Keratinocyte (primary cell): ENCODE measurements around the gene NAA40. TPM values are rescaled to one million over a fixed set of nuclear protein-coding genes. Genes with fewer than 3 reads are reported as not detected.

Experiments used
- DNase-seq: peaks from one replicate; pipeline ENCODE4 v3.0.0-alpha.2; 2011; ENCODE audit warnings: low read depth, missing footprints, low spot score
- FAIRE-seq: peaks from 2 replicates; lab custom pipeline; 2011; peaks lifted over from hg19 to GRCh38; lab: Jason Lieb, UNC
- H2AFZ ChIP-seq: 2 replicates; pipeline ENCODE4 v1.6.0; 2012; ENCODE audit warnings: low read length, control low read depth, inconsistent platforms; ENCODE audit not compliant: control insufficient read depth
- H3K27ac ChIP-seq: 2 replicates; pipeline ENCODE4 v1.5.1; 2011; ENCODE audit warnings: low read length; ENCODE audit not compliant: control insufficient read depth, insufficient read depth
- H3K27me3 ChIP-seq: 3 replicates; pipeline ENCODE4 v1.6.0; 2011; ENCODE audit warnings: low read length; ENCODE audit not compliant: control insufficient read depth, insufficient read depth; ENCODE audit errors: extremely low read depth
- H3K36me3 ChIP-seq, 2 experiments: 2 replicates in 1 of 2; 3 replicates in 1 of 2; pipeline ENCODE4 v1.5.1; 2011; ENCODE audit warnings: low read length in 2 of 2, mild to moderate bottlenecking in 1 of 2; ENCODE audit not compliant: control insufficient read depth in 2 of 2, insufficient read depth in 2 of 2; ENCODE audit errors: extremely low read depth in 1 of 2
- H3K4me1 ChIP-seq: 3 replicates; pipeline ENCODE4 v1.5.1; 2011; ENCODE audit warnings: low read length; ENCODE audit not compliant: control insufficient read depth, insufficient read depth; ENCODE audit errors: extremely low read depth
- H3K4me2 ChIP-seq: 3 replicates; pipeline ENCODE4 v1.6.0; 2011; ENCODE audit warnings: low read depth, low read length; ENCODE audit not compliant: control insufficient read depth, insufficient read depth; ENCODE audit errors: extremely low read depth
- H3K4me3 ChIP-seq, 3 experiments: fragments of 200-600 bp in 1 of 3; sonication (generic) in 1 of 3; 2 replicates in 2 of 3; 3 replicates in 1 of 3; pipeline ENCODE4 v1.5.1; 2011 to 2016; ENCODE audit warnings: low read length in 3 of 3, mild to moderate bottlenecking in 3 of 3, control low read depth in 2 of 3, inconsistent platforms in 1 of 3, low read depth in 1 of 3, mixed read lengths in 1 of 3, mixed run types in 1 of 3, moderate library complexity in 1 of 3; ENCODE audit not compliant: control insufficient read depth in 2 of 3, insufficient read depth in 2 of 3; ENCODE audit errors: extremely low read depth in 1 of 3
- H3K79me2 ChIP-seq: 2 replicates; pipeline ENCODE4 v1.6.0; 2012; ENCODE audit warnings: low read length; ENCODE audit not compliant: control insufficient read depth, insufficient read depth
- H3K9ac ChIP-seq: 3 replicates; pipeline ENCODE4 v1.6.0; 2011; ENCODE audit warnings: low read length; ENCODE audit not compliant: control insufficient read depth, insufficient read depth; ENCODE audit errors: extremely low read depth
- H3K9me1 ChIP-seq: 3 replicates; pipeline ENCODE4 v1.6.0; 2011; ENCODE audit warnings: low read length; ENCODE audit not compliant: control insufficient read depth, insufficient read depth; ENCODE audit errors: extremely low read depth
- H3K9me3 ChIP-seq: 2 replicates; pipeline ENCODE4 v1.5.1; 2012; ENCODE audit warnings: low read depth, low read length; ENCODE audit not compliant: control insufficient read depth
- H4K20me1 ChIP-seq: 3 replicates; pipeline ENCODE4 v1.6.0; 2011; ENCODE audit warnings: low read length; ENCODE audit not compliant: control insufficient read depth, insufficient read depth; ENCODE audit errors: extremely low read depth
- EZH2 ChIP-seq: IDR thresholded peaks from one replicate; pipeline ENCODE4 v1.6.1; 2012; ENCODE audit warnings: inconsistent platforms, mild to moderate bottlenecking, low read length, moderate library complexity
- dilution Hi-C: fragments of 300-500 bp; cut with MboI; formaldehyde crosslinking; loops from one replicate; pipeline ENCODE4 v1.7.0; 2020; ENCODE audit warnings: low sequenced_read_pairs; ENCODE audit not compliant: extremely low pct_ligation_motif_present
- polyA plus RNA-seq, 5 experiments: library from polyadenylated mRNA; depleted of rRNA in 3 of 5; stranded (reverse) in 3 of 5; stranded (forward) in 1 of 5; unstranded in 1 of 5; fragments of >200 nt; gene quantifications; 1 replicate in 1 of 5; 2 replicates in 3 of 5; 3 replicates in 1 of 5; pipeline versions ENCODE4 v1.2.1 to v1.2.3, GENCODE V29; 2011 to 2012; ENCODE audit warnings: missing spikeins in 2 of 5, low read depth in 1 of 5, low replicate concordance in 1 of 5
- TF ChIP-seq, protein P1 (sequence below), 3 experiments: IDR thresholded peaks in 1 of 3; conservative IDR thresholded peaks in 1 of 3; optimal IDR thresholded peaks in 1 of 3; 2 replicates in 2 of 3; 3 replicates in 1 of 3; pipeline versions ENCODE3 to v1.5.1; 2011; ENCODE audit warnings: low read length in 3 of 3, mild to moderate bottlenecking in 3 of 3, moderate library complexity in 2 of 3, control low read depth in 1 of 3, inconsistent platforms in 1 of 3; ENCODE audit not compliant: insufficient read depth in 2 of 3; ENCODE audit errors: extremely low read depth in 1 of 3

Gene NAA40
- polyA plus RNA-seq, 1 donor (not counting 4 experiments of a cell fraction or from before 2014, with no cell fraction given) = 13.5 TPM

DNA sequence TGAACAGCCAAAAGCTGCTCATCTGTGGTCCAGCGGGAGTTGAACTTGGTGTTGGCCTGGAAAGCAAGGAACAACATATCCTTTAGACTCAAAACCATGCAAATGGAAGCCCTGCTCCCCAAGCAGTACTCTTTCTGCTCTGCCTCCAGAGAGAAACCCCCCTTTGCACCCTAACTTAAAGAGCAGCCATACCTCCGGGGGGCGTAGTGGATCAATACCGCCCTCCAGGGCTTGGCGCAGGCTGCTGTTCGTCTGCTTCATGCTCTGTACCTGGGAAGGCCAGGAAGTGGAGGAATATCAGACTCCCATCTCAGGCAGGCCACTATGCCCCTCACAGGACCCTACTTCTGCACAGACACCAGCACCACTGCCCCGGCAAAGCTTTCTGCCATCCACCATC, 26.1 kb upstream of the NAA40 start:
- no peak overlapping the region for H3K27ac ChIP-seq
- no peak overlapping the region for H3K4me3 ChIP-seq
- dilution Hi-C loops = no loop called here
- H4K20me1 ChIP-seq = no peaks in the 10 kb centered on the region
- H3K79me2 ChIP-seq = no peaks in the 10 kb centered on the region
- peaks cover 9% of the 10 kb centered on the region for H3K27me3 ChIP-seq
- H3K4me2 ChIP-seq = no peak overlapping the region
- H3K9me3 ChIP-seq = no peaks in the 10 kb centered on the region
- no peak for DNase-seq
- H3K4me1 ChIP-seq = peaks cover 3% of the 10 kb centered on the region
- H3K36me3 ChIP-seq = peaks cover 3 to 13% of the 10 kb centered on the region in 2 experiments
- H2AFZ ChIP-seq = no peak overlapping the region
- TF ChIP-seq, protein P1, sequence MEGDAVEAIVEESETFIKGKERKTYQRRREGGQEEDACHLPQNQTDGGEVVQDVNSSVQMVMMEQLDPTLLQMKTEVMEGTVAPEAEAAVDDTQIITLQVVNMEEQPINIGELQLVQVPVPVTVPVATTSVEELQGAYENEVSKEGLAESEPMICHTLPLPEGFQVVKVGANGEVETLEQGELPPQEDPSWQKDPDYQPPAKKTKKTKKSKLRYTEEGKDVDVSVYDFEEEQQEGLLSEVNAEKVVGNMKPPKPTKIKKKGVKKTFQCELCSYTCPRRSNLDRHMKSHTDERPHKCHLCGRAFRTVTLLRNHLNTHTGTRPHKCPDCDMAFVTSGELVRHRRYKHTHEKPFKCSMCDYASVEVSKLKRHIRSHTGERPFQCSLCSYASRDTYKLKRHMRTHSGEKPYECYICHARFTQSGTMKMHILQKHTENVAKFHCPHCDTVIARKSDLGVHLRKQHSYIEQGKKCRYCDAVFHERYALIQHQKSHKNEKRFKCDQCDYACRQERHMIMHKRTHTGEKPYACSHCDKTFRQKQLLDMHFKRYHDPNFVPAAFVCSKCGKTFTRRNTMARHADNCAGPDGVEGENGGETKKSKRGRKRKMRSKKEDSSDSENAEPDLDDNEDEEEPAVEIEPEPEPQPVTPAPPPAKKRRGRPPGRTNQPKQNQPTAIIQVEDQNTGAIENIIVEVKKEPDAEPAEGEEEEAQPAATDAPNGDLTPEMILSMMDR (optimal IDR thresholded peaks at IDR 0.05 in 1 of 3, IDR thresholded peaks at IDR 0.05 in 1 of 3, conservative IDR thresholded peaks at IDR 0.05 in 1 of 3; ENCODE audit: extremely low read depth in 1 of 3, insufficient read depth in 2 of 3, low read length in 3 of 3) = peak in 1 of 3 experiments; percentile 2
- TF ChIP-seq EZH2 = no peak
- no peak overlapping the region for H3K9ac ChIP-seq
- no peak for FAIRE-seq
- H3K9me1 ChIP-seq = no peaks in the 10 kb centered on the region

- Histone ChIP-seq H3K9ac (no peak overlapping the region), H3K4me2 (no peak overlapping the region), H3K27me3 (peaks cover 9% of the 10 kb centered on the region), H2AFZ (no peak overlapping the region), H3K9me1 (no peaks in the 10 kb centered on the region), H4K20me1 (no peaks in the 10 kb centered on the region), H3K4me3 (no peak overlapping the region), H3K36me3 (peaks cover 0 to 6% of the 10 kb centered on the region in 2 experiments), H3K4me1 (peaks cover 9% of the 10 kb centered on the region), H3K79me2 (no peaks in the 10 kb centered on the region), H3K9me3 (no peaks in the 10 kb centered on the region), H3K27ac (no peak overlapping the region)
- no peak for TF ChIP-seq EZH2
- TF ChIP-seq, protein P1 (optimal IDR thresholded peaks at IDR 0.05 in 1 of 3, IDR thresholded peaks at IDR 0.05 in 1 of 3, conservative IDR thresholded peaks at IDR 0.05 in 1 of 3; ENCODE audit: extremely low read depth in 1 of 3, insufficient read depth in 2 of 3, low read length in 3 of 3) = no peak
- FAIRE-seq = no peak
- dilution Hi-C loops = no loop called here
- no peak for DNase-seq
These were observed 24.7 kb upstream of the NAA40 start for GRCh38 chr11:63913866-63914830.
